H1 (cell line): Measurements from ENCODE around the gene MT1X. TPM values are rescaled to one million over a fixed set of nuclear protein-coding genes. Genes with fewer than 3 reads are reported as not detected.

Experiments used
- CTCF ChIA-PET: fragments of 300-600 bp; sonication (Branson Sonifier 250); formaldehyde crosslinking; loops from one replicate; lab custom pipeline; 2021; ENCODE audit not compliant: partially characterized antibody; lab: Charles Lee
- POLR2A ChIA-PET: fragments of 300-600 bp; sonication (Branson Sonifier 250); formaldehyde crosslinking; loops from one replicate; lab custom pipeline; 2021; ENCODE audit warnings: inconsistent platforms; ENCODE audit not compliant: partially characterized antibody; lab: Charles Lee
- DNase-seq, 2 experiments: peaks; one replicate each; pipeline versions ENCODE4 v3.0.0 to v3.0.0-alpha.2; 2010 to 2022; ENCODE audit warnings: low spot score in 2 of 2, low read depth in 1 of 2, mixed read lengths in 1 of 2
- FAIRE-seq: peaks from 2 replicates; lab custom pipeline; 2011; peaks lifted over from hg19 to GRCh38; lab: Jason Lieb, UNC
- H2AFZ ChIP-seq: 2 replicates; pipeline ENCODE4 v1.8.1; 2012; ENCODE audit warnings: low read length, inconsistent platforms
- H2AK5ac ChIP-seq: 2 replicates; pipeline ENCODE4 v1.6.1; 2013; ENCODE audit warnings: low read depth, low read length
- H2BK120ac ChIP-seq: replicated peaks from 2 replicates; pipeline ENCODE3; 2013; ENCODE audit warnings: low read depth, low read length, inconsistent platforms
- H2BK12ac ChIP-seq: 2 replicates; pipeline ENCODE4 v1.6.1; 2013; ENCODE audit warnings: low read depth, low read length
- H2BK15ac ChIP-seq: 2 replicates; pipeline ENCODE4 v1.6.1; 2013; ENCODE audit warnings: low read length
- H2BK20ac ChIP-seq: 2 replicates; pipeline ENCODE4 v1.6.1; 2013; ENCODE audit warnings: low read length
- H2BK5ac ChIP-seq: 2 replicates; pipeline ENCODE4 v1.6.1; 2013; ENCODE audit warnings: low read depth, low read length
- H3K14ac ChIP-seq: 2 replicates; pipeline ENCODE4 v1.6.1; 2013; ENCODE audit warnings: inconsistent platforms; ENCODE audit not compliant: insufficient read length
- H3K18ac ChIP-seq: 2 replicates; pipeline ENCODE4 v1.6.1; 2013; ENCODE audit warnings: low read length; ENCODE audit errors: extremely low read depth
- H3K23ac ChIP-seq: 2 replicates; pipeline ENCODE4 v1.6.1; 2013; ENCODE audit warnings: inconsistent platforms; ENCODE audit not compliant: insufficient read length
- H3K23me2 ChIP-seq: 2 replicates; pipeline ENCODE4 v1.6.1; 2013; ENCODE audit warnings: low read depth, low read length
- H3K27ac ChIP-seq: 2 replicates; pipeline ENCODE4 v1.6.1; 2011; ENCODE audit warnings: low read depth, low read length, inconsistent platforms
- H3K27me3 ChIP-seq, 4 experiments: replicated peaks in 1 of 4; 1 replicate in 1 of 4; 2 replicates in 3 of 4; pipeline versions ENCODE4 v1.6.1 to v1.8.1; 2011 to 2013; ENCODE audit warnings: low read length in 3 of 4, mild to moderate bottlenecking in 3 of 4, inconsistent platforms in 2 of 4, mixed read lengths in 2 of 4, moderate library complexity in 1 of 4; ENCODE audit not compliant: control insufficient read depth in 3 of 4, insufficient read depth in 3 of 4; ENCODE audit errors: extremely low read depth in 1 of 4
- H3K36me3 ChIP-seq, 4 experiments: 2 replicates each; pipeline versions ENCODE4 v1.6.1 to v1.8.1; 2011 to 2013; ENCODE audit warnings: mild to moderate bottlenecking in 4 of 4, low read length in 3 of 4, moderate library complexity in 2 of 4, control low read depth in 1 of 4, inconsistent platforms in 1 of 4; ENCODE audit not compliant: insufficient read depth in 4 of 4, control insufficient read depth in 2 of 4
- H3K4ac ChIP-seq: replicated peaks from 2 replicates; pipeline ENCODE3; 2013; ENCODE audit warnings: low read length, low read depth, mixed read lengths, inconsistent platforms; ENCODE audit not compliant: insufficient read length
- H3K4me1 ChIP-seq, 4 experiments: replicated peaks in 1 of 4; 1 replicate in 1 of 4; 2 replicates in 3 of 4; pipeline versions ENCODE4 v1.6.1 to v1.8.1; 2011 to 2013; ENCODE audit warnings: low read length in 3 of 4, inconsistent platforms in 2 of 4, mixed read lengths in 1 of 4; ENCODE audit not compliant: insufficient read depth in 4 of 4, control insufficient read depth in 3 of 4
- H3K4me2 ChIP-seq, 2 experiments: 2 replicates each; pipeline versions ENCODE4 v1.6.1 to v1.8.1; 2011 to 2013; ENCODE audit warnings: low read depth in 2 of 2, low read length in 2 of 2, control low read depth in 1 of 2, inconsistent platforms in 1 of 2, mild to moderate bottlenecking in 1 of 2; ENCODE audit not compliant: insufficient read depth in 1 of 2
- H3K4me3 ChIP-seq, 4 experiments: fragments of 200-600, 300-600 bp in 1 of 4; sonication (generic), shearing (Covaris generic), sonication (Bioruptor Twin) in 1 of 4; 2 replicates each; pipeline versions ENCODE4 v1.5.1 to v1.8.1; 2011 to 2016; ENCODE audit warnings: low read length in 4 of 4, low read depth in 3 of 4, control low read depth in 2 of 4, inconsistent platforms in 2 of 4, mild to moderate bottlenecking in 2 of 4, mixed read lengths in 1 of 4, moderate library complexity in 1 of 4; ENCODE audit not compliant: insufficient read depth in 2 of 4; ENCODE audit errors: extremely low read depth in 1 of 4
- H3K56ac ChIP-seq: replicated peaks from 2 replicates; pipeline ENCODE3; 2013; ENCODE audit warnings: low read depth, mild to moderate bottlenecking, mixed read lengths, low read length, inconsistent platforms; ENCODE audit not compliant: insufficient read length
- H3K79me1 ChIP-seq: 2 replicates; pipeline ENCODE4 v1.6.1; 2013; ENCODE audit warnings: low read depth, low read length, control low read depth
- H3K79me2 ChIP-seq, 2 experiments: 2 replicates each; pipeline versions ENCODE4 v1.6.1 to v1.8.1; 2012 to 2013; ENCODE audit warnings: low read length in 2 of 2, mild to moderate bottlenecking in 2 of 2, inconsistent platforms in 1 of 2; ENCODE audit not compliant: insufficient read depth in 2 of 2, control insufficient read depth in 1 of 2
- H3K9ac ChIP-seq, 4 experiments: replicated peaks in 1 of 4; 1 replicate in 1 of 4; 2 replicates in 3 of 4; pipeline versions ENCODE4 v1.6.1 to v1.8.1; 2011 to 2013; ENCODE audit warnings: low read depth in 3 of 4, low read length in 3 of 4, control low read depth in 2 of 4, mild to moderate bottlenecking in 2 of 4, moderate library complexity in 2 of 4, inconsistent platforms in 1 of 4; ENCODE audit errors: extremely low read depth in 1 of 4
- H3K9me3 ChIP-seq, 2 experiments: 2 replicates each; pipeline versions ENCODE4 v1.6.1 to v1.8.1; 2012 to 2013; ENCODE audit warnings: mild to moderate bottlenecking in 2 of 2, moderate library complexity in 2 of 2, control low read depth in 1 of 2, inconsistent platforms in 1 of 2, low read depth in 1 of 2, low read length in 1 of 2, mixed read lengths in 1 of 2; ENCODE audit not compliant: insufficient read depth in 2 of 2
- H4K20me1 ChIP-seq, 2 experiments: replicated peaks in 1 of 2; 2 replicates each; pipeline versions ENCODE3 to v1.8.1; 2011 to 2013; ENCODE audit warnings: inconsistent platforms in 2 of 2, low read length in 2 of 2, mild to moderate bottlenecking in 1 of 2; ENCODE audit not compliant: insufficient read depth in 2 of 2, control insufficient read depth in 1 of 2
- H4K5ac ChIP-seq: 2 replicates; pipeline ENCODE4 v1.6.1; 2013; ENCODE audit warnings: low read length, low read depth, mixed read lengths, inconsistent platforms; ENCODE audit not compliant: insufficient read length
- H4K8ac ChIP-seq: 2 replicates; pipeline ENCODE4 v1.8.0; 2013; ENCODE audit warnings: mild to moderate bottlenecking, moderate library complexity, low read length, inconsistent platforms; ENCODE audit not compliant: insufficient read depth; ENCODE audit errors: extremely low read depth
- H4K91ac ChIP-seq: replicated peaks from 2 replicates; pipeline ENCODE3; 2013; ENCODE audit warnings: low read length, mixed read lengths, inconsistent platforms; ENCODE audit not compliant: insufficient read length
- ASH2L ChIP-seq: fragments of 200-600, 300-600 bp; sonication (generic); IDR thresholded peaks from one replicate; pipeline ENCODE4 v1.7.1; 2017; ENCODE audit warnings: low read length
- BACH1 ChIP-seq: IDR thresholded peaks from 2 replicates; pipeline ENCODE4 v1.6.1; 2012; ENCODE audit warnings: low read length, improper control_type of control experiment
- HDAC2 ChIP-seq, 2 experiments: fragments of 300-600 bp in 1 of 2; sonication (generic) in 1 of 2; IDR thresholded peaks; 2 replicates each; pipeline ENCODE4 v1.6.1; 2011 to 2012; ENCODE audit warnings: low read depth in 2 of 2, low read length in 2 of 2, mild to moderate bottlenecking in 2 of 2, moderate library complexity in 2 of 2, borderline replicate concordance in 1 of 2, inconsistent platforms in 1 of 2
- JUN ChIP-seq: IDR thresholded peaks from 2 replicates; pipeline ENCODE4 v1.6.1; 2011; ENCODE audit warnings: low read depth, mild to moderate bottlenecking, improper control_type of control experiment, low read length
- PHF8 ChIP-seq: fragments of 200-600 bp; sonication (generic); conservative IDR thresholded peaks from 2 replicates; pipeline ENCODE4 v1.7.1; 2012; ENCODE audit warnings: low read depth, mild to moderate bottlenecking, inconsistent platforms, low read length, moderate library complexity
- POLR2A ChIP-seq, 2 experiments: IDR thresholded peaks; 1 replicate in 1 of 2; 2 replicates in 1 of 2; pipeline ENCODE4 v1.6.1; 2011; ENCODE audit warnings: low read depth in 2 of 2, low read length in 2 of 2, mild to moderate bottlenecking in 2 of 2; ENCODE audit errors: control extremely low read depth in 1 of 2
- RBBP5 ChIP-seq: IDR thresholded peaks from 2 replicates; pipeline ENCODE4 v1.7.1; 2012; ENCODE audit warnings: low read depth, mild to moderate bottlenecking, inconsistent platforms, low read length, moderate library complexity, borderline replicate concordance
- RXRA ChIP-seq: IDR thresholded peaks from 2 replicates; pipeline ENCODE4 v1.6.1; 2011; ENCODE audit warnings: low read depth, mild to moderate bottlenecking, low read length, moderate library complexity; ENCODE audit not compliant: insufficient read depth
- TBP ChIP-seq: IDR thresholded peaks from 2 replicates; pipeline ENCODE4 v1.6.1; 2011; ENCODE audit warnings: low read depth, low read length, improper control_type of control experiment
- WGBS, 2 experiments: shearing (Covaris generic) in 1 of 2; methylation state at CpG; one replicate each; pipeline versions ENCODE4 v1.1.6 to v1.1.7; 2013 to 2015; ENCODE audit warnings: low lambda C conversion rate in 2 of 2, mixed read lengths in 2 of 2, inconsistent platforms in 1 of 2, low coverage in 1 of 2, missing lambda C conversion rate in 1 of 2; ENCODE audit not compliant: insufficient replicate concordance in 2 of 2, insufficient coverage in 1 of 2, insufficient read length in 1 of 2; ENCODE audit errors: extremely low coverage in 1 of 2, missing lambda C conversion rate in 1 of 2; 5-methylcytosine and 5-hydroxymethylcytosine counted together
- polyA plus RNA-seq, 7 experiments: library from polyadenylated mRNA; depleted of rRNA in 3 of 7; stranded (reverse) in 5 of 7; unstranded in 2 of 7; fragments of >200 nt in 5 of 7; fragments of 200-250 nt in 2 of 7; gene quantifications; 1 replicate in 5 of 7; 2 replicates in 1 of 7; 4 replicates in 1 of 7; pipeline versions ENCODE4 v1.2.1 to v1.2.3, GENCODE V29; 2011 to 2013; ENCODE audit warnings: missing spikeins in 2 of 7, mixed read lengths in 2 of 7
- total RNA-seq: library from RNA; stranded (reverse); fragmentation: NEBNext Ultra II Directional; extraction: Animal tissue kit (Norgen Biotek cat#: 25700); gene quantifications from 2 replicates; pipeline ENCODE4 v1.2.1, GENCODE V29; 2021
- TF ChIP-seq, protein P1 (sequence below): IDR thresholded peaks from 2 replicates; pipeline ENCODE4 v1.6.1; 2012; ENCODE audit warnings: inconsistent platforms
- TF ChIP-seq, protein P2 (sequence below): IDR thresholded peaks from 2 replicates; pipeline ENCODE4 v1.6.1; 2011; ENCODE audit warnings: low read length, improper control_type of control experiment
- TF ChIP-seq, protein P3 (sequence below): IDR thresholded peaks from 2 replicates; pipeline ENCODE4 v1.6.1; 2011; ENCODE audit warnings: low read depth, mild to moderate bottlenecking, low read length; ENCODE audit not compliant: insufficient read depth

The MT1X gene
- total and polyA plus RNA-seq, 2 of the 8 experiments (the other 6 are each of a cell fraction or from before 2014, with no cell fraction given), result 52.4 to 1,060 TPM

DNA sequence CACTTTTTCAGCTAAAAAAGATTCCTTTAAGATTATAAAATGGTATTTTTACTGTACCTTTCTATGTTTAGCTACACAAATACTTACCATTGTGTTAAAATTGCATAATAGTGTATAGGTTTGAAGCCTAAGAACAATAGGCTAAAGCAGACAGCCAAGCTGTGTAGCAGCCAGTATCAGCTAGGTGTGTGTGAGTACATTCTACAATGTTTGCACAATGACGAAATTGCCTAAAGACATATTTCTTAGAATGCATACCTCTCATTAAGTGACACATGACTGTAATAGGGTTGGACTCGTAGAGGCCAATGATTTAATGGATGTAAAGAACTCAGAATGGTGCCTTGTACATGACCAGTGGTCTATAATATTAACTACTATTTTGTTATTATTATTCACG is 32.5 kb upstream of the MT1X start:
- no peaks in the 10 kb centered on the region for H3K79me1 ChIP-seq
- H4K91ac ChIP-seq, result no peak overlapping the region
- 75% methylated on average over 3 of the region's 3 CpGs; no CpG with 5 or more reads in 1 of the 2 experiments for WGBS, 2 experiments
- no peak overlapping the region for H2BK15ac ChIP-seq
- no peak overlapping the region for H3K56ac ChIP-seq
- H2AFZ ChIP-seq, result no peak overlapping the region
- FAIRE-seq (no peak), DNase-seq (no peak)
- H3K4ac ChIP-seq, result no peak overlapping the region
- peaks cover 2 to 4% of the 10 kb centered on the region in 2 experiments for H4K20me1 ChIP-seq
- H4K8ac ChIP-seq, result no peak overlapping the region
- no peak overlapping the region for H3K4me2 ChIP-seq
- H3K23ac ChIP-seq, result no peak overlapping the region
- no peak overlapping the region for H2BK20ac ChIP-seq
- H3K9me3 ChIP-seq, result no peaks in the 10 kb centered on the region
- ChIA-PET CTCF (interaction anchor here (0.8 kb wide), 1 partner anchor 15 kb away, joined by 3 read pairs; no protein-coding TSS in a partner anchor), POLR2A (no interaction called here)
- H3K4me1 ChIP-seq, result peaks cover 0 to 7% (median 4%) of the 10 kb centered on the region in 4 experiments; a peak in 2 of 7 replicates
- no peak overlapping the region for H3K14ac ChIP-seq
- no peak overlapping the region for H2AK5ac ChIP-seq
- H3K27me3 ChIP-seq, result peaks cover 37 to 70% (median 62%) of the 10 kb centered on the region in 4 experiments
- no peak overlapping the region for H3K18ac ChIP-seq
- H3K36me3 ChIP-seq, result no peaks in the 10 kb centered on the region
- H2BK5ac ChIP-seq, result no peak overlapping the region
- no peaks in the 10 kb centered on the region; the same call in 1 of the 2 replicates for H3K23me2 ChIP-seq
- H3K9ac ChIP-seq, result no peak overlapping the region
- H4K5ac ChIP-seq, result no peak overlapping the region
- no peak overlapping the region for H2BK12ac ChIP-seq
- H3K27ac ChIP-seq, result no peak overlapping the region
- H2BK120ac ChIP-seq, result no peak overlapping the region
- no peak overlapping the region for H3K4me3 ChIP-seq
- H3K79me2 ChIP-seq, result no peaks in the 10 kb centered on the region
- TF ChIP-seq TBP (no peak), PHF8 (no peak), POLR2A (IDR thresholded peaks at IDR 0.05; ENCODE audit: control extremely low read depth in 1 of 2, low read depth in 2 of 2, low read length in 2 of 2) (no peak), RBBP5 (no peak), RXRA (no peak), BACH1 (no peak), JUN (no peak), ASH2L (no peak), HDAC2 (IDR thresholded peaks at IDR 0.05; ENCODE audit: borderline replicate concordance in 1 of 2, low read depth in 2 of 2, low read length in 2 of 2) (no peak)
- TF ChIP-seq, protein P1, sequence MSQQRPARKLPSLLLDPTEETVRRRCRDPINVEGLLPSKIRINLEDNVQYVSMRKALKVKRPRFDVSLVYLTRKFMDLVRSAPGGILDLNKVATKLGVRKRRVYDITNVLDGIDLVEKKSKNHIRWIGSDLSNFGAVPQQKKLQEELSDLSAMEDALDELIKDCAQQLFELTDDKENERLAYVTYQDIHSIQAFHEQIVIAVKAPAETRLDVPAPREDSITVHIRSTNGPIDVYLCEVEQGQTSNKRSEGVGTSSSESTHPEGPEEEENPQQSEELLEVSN, result no peak
- TF ChIP-seq, protein P2, sequence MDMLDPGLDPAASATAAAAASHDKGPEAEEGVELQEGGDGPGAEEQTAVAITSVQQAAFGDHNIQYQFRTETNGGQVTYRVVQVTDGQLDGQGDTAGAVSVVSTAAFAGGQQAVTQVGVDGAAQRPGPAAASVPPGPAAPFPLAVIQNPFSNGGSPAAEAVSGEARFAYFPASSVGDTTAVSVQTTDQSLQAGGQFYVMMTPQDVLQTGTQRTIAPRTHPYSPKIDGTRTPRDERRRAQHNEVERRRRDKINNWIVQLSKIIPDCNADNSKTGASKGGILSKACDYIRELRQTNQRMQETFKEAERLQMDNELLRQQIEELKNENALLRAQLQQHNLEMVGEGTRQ, result no peak
- TF ChIP-seq, protein P3, sequence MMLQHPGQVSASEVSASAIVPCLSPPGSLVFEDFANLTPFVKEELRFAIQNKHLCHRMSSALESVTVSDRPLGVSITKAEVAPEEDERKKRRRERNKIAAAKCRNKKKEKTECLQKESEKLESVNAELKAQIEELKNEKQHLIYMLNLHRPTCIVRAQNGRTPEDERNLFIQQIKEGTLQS, result no peak
